ENCODE results near the gene CCDC169. TPM values are rescaled to one million over a fixed set of nuclear protein-coding genes. Genes with fewer than 3 reads are reported as not detected.

CCDC169 gene
- total and polyA plus RNA-seq, 8 donors: 0.76 to 10.2 (median 5.0) TPM

GRCh38 chr13:36188441-36188840 lies 109.2 kb downstream of the CCDC169 start:
- ATAC-seq: no peak
- H3K9me3 ChIP-seq: no peaks in the 10 kb centered on the region
- no peak overlapping the region for H3K4me3 ChIP-seq
- TF ChIP-seq, protein P1, sequence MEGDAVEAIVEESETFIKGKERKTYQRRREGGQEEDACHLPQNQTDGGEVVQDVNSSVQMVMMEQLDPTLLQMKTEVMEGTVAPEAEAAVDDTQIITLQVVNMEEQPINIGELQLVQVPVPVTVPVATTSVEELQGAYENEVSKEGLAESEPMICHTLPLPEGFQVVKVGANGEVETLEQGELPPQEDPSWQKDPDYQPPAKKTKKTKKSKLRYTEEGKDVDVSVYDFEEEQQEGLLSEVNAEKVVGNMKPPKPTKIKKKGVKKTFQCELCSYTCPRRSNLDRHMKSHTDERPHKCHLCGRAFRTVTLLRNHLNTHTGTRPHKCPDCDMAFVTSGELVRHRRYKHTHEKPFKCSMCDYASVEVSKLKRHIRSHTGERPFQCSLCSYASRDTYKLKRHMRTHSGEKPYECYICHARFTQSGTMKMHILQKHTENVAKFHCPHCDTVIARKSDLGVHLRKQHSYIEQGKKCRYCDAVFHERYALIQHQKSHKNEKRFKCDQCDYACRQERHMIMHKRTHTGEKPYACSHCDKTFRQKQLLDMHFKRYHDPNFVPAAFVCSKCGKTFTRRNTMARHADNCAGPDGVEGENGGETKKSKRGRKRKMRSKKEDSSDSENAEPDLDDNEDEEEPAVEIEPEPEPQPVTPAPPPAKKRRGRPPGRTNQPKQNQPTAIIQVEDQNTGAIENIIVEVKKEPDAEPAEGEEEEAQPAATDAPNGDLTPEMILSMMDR (IDR thresholded peaks at IDR 0.05): no peak
- H3K27ac ChIP-seq: no peak overlapping the region
- H3K36me3 ChIP-seq: no peaks in the 10 kb centered on the region
- H3K4me1 ChIP-seq: no peaks in the 10 kb centered on the region
- intact Hi-C loops (cut with DNase I): no loop called here
- DNase-seq: no peak
- no peaks in the 10 kb centered on the region for H3K27me3 ChIP-seq

- Histone ChIP-seq H3K4me3 (no peak overlapping the region), H3K36me3 (no peaks in the 10 kb centered on the region), H3K4me1 (no peaks in the 10 kb centered on the region), H3K27me3 (no peaks in the 10 kb centered on the region), H3K27ac (no peak overlapping the region), H3K9me3 (no peaks in the 10 kb centered on the region)
- ATAC-seq: no peak
- TF ChIP-seq, protein P1 (IDR thresholded peaks at IDR 0.05): no peak
- no peak for DNase-seq
- intact Hi-C loops (cut with DNase I): no loop called here
These were observed 113.7 kb downstream of the CCDC169 start for GRCh38 chr13:36183901-36184300.

Other genes starting within 250 kb of the CCDC169 start
- gene DCLK1, start 166.4 kb downstream of the CCDC169 start, total RNA-seq: 10 to 100 TPM; 19.5 to 20.5 TPM
- gene DCLK1, start 166.4 kb downstream of the CCDC169 start, polyA plus RNA-seq (ENCODE audit: insufficient read length in 6 of 6): 10 to 100 TPM; 10.5 to 13.3 (median 11.7) TPM
- under 1 TPM in 1 of 2 donors, not detected in 1; 0.29 TPM for gene SOHLH2, start 83.3 kb downstream of the CCDC169 start, total RNA-seq
- gene SOHLH2, start 83.3 kb downstream of the CCDC169 start, polyA plus RNA-seq (ENCODE audit: insufficient read length in 6 of 6): 1 to 10 TPM in 5 of 6 donors, under 1 TPM in 1; 0.92 to 4.8 (median 2.9) TPM
- gene SPART, start 48.6 kb upstream of the CCDC169 start, total RNA-seq: 10 to 100 TPM; 59.1 to 73.7 TPM
- 100 to 1,000 TPM in 2 of 6 donors, 10 to 100 TPM in 4; 91.0 to 111 (median 93.2) TPM for gene SPART, start 48.6 kb upstream of the CCDC169 start, polyA plus RNA-seq (ENCODE audit: insufficient read length in 6 of 6)
- 1 to 10 TPM in 1 of 2 donors, under 1 TPM in 1; 0.15 to 1.5 TPM for gene CCNA1, start 134.7 kb upstream of the CCDC169 start, total RNA-seq
- gene CCNA1, start 134.7 kb upstream of the CCDC169 start, polyA plus RNA-seq (ENCODE audit: insufficient read length in 6 of 6): 1 to 10 TPM; 1.7 to 4.6 (median 2.4) TPM